Fibroblast of skin of right quadriceps (primary cell): ENCODE data around the gene SLC25A22.

Source experiments
- DNase-seq: peaks from one replicate; pipeline ENCODE4 v3.0.0-alpha.2; 2013

The SLC25A22 gene

DNA sequence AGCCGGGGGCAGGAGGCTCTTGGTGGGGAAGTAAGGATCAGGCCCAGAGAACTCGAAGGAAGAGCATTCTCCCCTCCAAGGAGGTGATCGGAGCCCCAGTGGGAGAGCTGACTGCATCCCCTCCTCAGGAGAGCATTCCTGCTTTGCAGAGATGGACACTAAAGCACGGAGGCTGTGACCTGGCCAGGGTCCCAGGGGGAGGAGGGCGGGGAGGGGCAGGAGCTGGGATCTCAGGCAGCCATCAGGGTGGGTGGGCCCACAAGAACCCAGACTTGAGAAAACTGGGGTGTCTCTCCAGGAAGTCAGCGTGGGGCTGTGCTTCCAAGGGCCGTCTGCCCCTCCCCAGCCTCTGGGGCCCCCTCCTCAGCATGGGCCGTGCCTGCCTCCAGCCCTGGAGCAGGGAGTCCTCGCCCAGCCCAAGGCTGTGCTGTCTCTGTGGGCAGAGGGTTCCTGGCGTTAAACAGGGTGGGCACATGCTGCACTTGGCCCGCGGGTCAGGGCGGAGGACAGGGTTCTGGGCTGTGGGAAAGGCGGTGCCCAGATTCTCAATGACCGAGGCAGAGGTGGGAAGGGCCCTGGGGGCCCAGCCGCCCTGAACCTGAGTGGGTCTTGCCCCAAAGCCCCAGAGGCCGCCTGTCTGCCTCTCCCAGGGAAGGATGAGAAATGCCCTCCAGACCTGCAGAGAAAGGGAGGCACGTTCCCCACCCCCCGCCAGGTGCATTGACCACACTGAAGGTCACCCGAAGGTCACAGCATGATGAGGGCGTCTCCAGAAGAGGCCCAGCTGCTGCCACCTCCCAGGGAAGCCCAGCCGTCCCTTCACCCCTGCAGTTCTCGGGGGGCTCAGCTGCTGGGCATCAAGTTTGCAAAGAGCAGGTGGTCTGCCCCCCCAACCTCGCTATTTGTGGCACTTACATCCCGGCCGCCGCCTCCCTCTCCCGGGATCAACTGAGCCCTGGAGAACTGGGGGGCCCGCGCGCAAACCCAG lies 8.8 kb downstream of the SLC25A22 start:
- DNase-seq: no peak

DNA sequence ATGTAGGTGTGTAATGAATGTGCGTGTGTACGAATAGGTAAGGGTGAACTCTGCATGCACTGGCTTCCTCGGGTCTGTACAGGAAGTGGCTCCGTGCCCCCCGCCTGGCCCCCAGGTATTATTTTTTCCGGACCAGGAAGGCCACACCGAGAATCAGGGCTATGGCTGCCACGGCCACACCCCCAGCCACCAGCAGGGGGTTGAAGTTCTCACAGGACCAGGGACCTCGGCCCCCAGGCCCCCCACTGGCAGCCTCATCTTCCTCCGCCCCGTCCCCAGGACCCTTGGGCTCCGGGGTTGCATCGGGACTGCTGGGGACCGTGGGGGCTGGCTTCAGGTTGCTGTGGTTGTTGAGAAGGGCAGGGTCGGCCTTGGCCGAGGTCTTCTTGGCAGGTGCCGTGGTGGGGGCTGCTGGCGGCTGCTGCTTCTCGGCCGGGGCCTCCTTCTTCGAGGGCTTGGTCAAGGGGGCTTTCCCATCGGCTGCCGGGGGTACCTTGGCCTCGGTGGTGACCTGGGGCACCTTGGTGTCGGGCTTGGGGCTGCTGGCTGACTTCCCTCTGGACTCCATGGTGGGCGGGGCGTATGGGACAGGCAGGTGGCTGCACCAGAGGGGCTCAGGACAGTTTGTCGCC lies 10.0 kb downstream of the SLC25A22 start:
- DNase-seq: no peak

DNA sequence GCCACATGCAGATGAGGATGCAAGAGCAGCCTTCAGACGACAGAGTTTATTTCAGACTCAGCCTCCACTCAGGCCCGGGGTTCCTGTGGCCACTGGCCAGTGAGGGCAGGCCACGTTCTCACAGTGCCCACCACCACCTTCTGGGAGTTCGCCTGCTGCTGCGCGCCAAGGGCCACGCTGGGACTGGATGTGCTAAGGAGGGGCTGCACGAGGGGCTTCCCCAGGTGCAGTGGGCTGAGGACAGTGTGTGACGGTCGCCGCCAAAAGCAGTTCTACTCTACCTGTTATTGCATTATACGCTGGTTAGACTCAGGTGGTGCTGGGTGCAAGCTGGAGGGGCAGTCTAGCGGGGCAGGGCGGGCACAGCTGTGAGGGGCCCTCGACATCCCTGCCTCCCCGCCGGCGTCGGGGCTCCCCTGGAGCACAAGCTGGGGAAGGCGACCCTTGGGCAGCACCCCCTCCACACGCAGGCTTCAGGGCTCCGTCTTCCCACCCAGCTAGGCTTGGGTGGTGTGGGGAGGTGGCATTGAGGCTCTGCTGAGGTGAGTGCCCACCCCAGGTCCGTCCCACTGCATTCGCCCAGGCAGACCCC lies 10.9 kb downstream of the SLC25A22 start:
- DNase-seq: no peak

DNA sequence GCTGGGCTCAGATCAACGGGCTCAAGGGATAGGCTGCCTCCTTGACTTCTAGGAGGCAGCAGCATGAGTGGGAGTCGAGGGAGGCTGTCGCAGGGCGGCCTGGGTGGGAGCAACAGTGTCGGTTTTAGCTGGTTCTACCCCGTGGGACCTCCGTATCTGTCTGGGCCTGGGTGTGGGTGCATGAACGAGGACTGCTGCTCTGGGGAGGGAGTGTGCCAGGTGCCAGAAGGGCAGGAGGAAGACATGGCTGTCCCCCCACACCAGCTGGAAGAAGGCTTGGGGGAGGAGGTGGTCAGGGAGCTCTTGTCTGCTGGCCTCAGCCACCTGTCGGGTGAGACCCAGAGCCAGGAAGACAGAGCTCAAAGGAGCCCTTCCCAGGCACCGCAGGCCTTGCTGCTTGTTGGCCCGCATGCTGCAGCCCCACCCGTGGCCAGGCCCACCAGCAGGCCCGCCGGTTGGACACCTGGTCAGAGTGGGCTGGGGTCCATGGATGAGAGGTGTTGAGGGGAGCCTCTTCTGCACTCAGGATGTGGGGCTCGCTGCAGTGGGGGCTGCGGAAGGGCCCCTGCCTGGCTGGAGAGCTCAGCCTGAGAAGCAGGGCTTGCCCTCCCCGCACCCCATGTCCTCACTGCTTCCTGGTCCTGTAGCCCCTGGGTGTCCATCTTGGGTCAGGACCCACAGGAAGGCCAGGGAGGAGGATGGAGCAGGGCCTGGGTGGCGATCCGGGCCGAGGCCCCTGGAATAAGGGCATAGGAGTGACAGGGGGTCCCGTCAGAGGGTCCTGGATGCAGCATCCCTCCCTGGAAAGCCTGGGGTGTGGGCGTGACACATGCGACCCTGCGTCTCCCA lies 11.6 kb downstream of the SLC25A22 start:
- DNase-seq: no peak

DNA sequence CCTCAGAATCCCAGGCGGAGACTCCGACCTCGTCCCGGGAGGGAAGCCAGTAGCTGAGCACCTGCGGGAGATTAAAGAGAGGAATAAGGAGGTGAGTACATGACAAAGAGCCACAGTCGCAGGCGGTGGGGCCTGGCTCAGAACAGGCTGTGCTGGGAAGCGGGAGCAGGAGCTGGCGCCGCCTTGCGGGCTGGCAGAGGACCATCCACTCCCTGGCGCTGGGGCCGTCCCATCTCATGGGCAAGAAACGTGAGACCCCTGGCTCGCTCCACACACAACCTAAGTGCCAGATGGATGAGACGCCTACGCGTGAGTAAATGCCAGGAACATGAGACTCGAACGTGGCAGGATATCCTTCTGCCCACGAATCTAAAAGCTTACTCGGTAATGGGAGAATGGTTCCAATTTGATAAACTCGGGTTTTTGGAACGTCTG lies 14.5 kb downstream of the SLC25A22 start:
- peak; percentile 90 for DNase-seq

DNA sequence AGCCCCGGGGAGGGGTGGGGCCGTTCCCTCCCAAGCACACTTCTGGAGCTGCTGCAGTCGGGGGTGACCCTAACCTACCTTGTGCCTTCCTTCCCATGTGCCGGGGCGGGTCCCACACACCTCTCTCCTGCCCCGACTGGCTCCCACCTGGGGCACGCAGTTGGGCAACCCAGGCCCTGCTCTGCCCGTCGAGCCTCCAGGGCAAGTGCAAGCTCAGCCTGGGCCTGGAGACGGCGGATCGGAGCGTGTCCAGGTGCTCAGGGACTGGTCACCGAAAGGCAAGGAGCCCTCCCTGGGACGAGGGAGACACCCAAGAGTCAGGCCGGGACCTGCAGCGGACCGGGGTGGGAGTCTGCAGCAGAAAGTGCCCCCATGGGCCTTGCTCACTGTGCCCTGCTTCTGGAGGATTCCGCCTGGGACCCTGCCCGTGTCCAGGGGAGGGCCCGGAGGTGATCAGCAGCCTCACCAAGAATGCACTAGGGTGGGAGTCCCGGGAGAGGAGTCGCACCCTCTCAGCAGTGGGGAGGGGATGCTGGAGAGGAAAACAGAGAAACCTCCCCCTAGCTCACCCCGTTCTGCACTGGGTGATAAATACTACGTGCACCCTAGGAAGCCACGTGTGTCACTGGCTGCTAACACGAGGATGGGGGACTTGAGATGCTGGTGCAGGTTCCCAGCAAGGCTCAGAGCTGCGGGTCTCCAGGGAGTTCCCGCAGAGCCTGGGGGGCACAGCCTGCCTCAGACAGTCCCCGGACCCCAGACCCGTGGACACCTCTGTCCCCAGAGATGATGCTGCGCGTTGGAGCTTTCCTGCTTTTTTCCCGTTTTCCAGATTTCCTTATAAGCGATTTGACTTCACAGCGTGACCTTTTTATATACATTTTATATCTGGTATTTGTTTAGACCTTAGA lies 15.6 kb downstream of the SLC25A22 start:
- no peak for DNase-seq

DNA sequence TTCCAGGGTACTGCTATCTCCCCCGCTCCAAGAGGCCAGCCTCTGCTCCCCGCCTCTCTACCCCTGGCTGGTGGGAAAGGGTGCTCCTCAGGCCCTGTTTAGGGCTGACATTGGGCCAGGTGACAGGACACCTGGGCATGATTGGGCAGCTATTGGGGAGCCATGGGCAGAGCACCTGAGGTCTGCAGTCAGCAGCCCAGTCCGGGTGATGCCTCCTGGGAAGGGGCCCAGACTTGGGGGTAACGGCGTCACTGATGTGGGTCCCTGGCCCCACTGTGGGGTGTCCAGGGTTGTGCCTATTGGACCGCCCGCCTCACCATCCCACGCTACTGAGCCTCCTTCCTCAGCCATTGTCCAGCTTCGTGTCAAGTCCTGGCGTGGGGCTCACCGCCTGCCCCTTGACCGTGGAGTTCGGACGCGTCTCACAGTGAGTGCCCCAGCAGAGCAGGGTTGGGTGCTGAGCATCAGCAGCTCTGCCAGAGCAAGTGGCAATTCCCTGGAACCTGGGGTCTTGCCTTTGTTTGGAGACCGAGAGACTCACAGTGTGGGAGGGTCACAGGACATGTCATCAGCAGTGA lies 18.0 kb downstream of the SLC25A22 start:
- no peak for DNase-seq

DNA sequence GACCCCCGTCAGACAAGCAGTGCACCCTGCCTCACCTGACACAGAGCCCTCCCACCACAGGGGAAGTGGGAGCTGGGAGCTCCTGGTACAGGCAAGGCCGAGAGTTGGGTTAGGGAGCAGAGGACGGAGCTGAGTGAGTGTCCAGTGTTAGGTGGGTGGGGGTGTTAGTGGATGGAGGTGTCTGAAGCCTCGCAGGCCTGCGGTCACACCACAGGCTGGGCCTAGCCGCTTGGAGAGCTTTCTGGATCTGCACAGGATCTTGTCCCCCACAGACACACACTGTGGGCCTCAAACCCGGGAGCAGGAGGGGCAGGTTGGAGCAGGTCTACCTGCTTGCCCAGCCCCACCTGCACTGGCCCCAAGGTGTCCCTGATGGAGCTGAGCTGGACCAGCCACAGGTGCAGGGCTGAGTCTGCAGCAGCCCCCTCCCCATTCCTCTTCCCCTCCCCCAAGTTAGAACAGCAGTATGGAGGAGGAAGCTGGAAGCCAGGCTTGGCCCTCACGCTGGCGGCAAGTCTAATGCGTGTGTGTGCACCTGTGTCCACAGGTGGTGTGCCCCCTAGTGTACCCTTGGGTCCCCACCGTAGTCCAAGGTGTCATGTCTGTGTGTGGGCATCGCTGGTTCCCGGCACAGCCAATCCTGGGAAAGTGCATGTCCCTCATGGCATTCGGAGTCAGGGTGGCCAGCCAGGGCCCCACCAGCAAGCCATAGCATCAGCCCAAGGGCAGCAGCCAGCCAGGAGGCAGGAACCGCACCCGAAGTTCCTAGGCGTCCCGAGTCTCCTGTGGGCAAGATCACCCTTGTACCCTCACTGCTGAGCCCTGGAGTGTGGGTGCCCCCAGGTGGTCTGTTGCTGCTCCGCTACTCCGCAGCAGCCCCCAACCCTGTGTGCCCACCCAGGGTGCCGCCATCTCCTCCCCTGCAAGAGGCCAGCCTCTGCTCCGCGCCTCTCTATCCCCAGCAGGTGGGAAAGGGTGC lies 18.8 kb downstream of the SLC25A22 start:
- DNase-seq: no peak

DNA sequence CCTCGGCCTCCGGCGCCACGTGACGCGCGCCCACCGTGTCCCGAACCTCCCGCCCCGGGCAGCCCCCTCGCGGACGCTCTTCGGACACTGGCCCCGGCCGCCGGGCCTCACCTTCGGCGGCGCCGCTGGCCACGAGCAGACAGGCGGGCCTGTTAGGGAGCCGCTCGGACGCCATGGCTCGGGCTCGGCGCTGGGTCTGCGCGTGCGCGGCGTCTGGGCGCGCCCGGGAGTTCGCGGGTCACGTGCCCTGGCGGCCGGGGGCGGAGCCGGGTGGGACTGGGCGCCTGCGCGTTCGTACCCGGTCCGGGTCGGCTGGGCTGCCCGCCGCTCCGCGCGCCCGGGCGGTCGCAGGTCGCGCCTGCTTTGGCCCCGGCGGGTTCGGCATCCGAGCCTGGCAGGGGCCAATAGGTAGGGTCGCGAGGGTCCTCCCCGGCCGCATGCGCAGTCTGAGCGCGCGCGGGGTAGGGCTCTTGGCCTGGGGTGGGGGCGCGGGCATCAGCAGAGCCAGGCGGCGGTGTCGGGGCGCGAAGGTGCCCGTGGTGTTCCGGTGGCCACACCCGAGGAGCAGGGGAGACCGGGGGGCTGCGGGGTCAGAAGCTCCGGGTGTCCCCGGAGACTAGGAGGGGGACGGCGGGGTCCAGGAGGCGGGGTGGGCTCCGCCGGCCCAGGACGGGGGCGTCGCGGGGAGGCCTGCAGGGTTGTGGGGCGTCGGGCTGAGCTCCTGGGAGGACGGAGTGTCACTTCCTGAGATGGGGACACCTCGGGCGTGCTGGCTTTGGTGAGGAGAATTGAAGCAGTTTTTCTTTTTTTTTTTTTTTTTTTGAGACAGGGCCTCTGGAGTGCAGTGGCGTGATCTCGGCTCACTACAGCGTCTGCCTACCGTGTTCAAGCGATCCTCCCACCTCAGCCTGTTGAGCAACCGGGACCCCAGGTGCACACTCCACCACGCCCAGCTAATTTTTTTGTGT lies 20.5 kb downstream of the SLC25A22 start, which contains the start of gene GATD1:
GATD1 (minus strand) TSS at position 200 of the 968 bp plus-strand sequence; CDS start at position 175, 25 bp downstream.
- DNase-seq: peak; percentile 83

DNA sequence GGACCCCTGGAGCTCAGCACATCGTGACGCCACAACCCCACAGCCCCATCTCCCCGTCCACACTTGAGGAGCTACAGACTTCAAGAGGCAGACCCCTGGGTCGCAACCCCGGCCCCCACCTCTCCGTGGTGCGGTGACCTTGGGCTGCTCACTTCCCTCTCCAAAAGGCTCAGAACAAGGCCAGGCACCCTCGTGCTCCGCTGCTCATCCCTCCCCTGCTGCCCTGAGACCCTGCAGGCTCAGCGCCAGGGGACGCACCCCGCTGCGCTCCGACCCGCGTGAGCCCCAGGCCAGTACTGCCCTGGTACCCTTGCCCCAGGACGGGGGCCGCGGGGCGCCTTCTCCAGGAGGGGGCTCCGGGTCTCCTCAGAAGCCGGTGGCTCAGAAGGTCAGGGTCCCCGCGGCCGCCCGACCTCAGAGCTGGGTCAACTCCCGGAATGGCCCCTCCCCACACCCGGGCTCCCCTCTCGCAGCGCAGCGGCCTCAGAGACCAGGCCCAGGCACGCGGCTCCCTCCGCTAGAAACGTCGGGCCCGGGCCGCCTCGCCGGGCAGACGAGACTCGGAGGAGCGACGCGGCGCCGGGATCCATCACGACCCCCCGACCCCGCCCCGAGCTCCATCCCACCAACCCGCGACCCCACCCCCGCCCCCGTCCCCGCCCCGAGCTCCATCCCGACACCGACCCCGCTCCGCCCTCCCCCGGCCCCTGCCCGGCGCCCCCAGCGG lies 21.4 kb downstream of the SLC25A22 start:
- no peak for DNase-seq

DNA sequence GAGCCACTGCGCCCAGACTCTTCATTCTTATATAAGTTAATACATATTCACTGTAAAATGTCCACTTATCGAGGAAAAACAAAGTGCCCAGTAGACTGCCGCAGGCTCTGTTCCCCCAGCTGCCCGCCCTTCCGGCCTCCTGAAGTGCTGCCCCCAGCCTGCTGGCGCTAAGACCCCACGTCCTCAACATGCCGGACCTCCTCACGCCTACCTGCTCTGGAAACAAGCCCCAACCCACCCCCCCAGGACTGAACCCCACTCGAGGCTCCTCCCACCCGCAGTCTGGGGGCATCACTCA lies 21.9 kb downstream of the SLC25A22 start:
- no peak for DNase-seq

DNA sequence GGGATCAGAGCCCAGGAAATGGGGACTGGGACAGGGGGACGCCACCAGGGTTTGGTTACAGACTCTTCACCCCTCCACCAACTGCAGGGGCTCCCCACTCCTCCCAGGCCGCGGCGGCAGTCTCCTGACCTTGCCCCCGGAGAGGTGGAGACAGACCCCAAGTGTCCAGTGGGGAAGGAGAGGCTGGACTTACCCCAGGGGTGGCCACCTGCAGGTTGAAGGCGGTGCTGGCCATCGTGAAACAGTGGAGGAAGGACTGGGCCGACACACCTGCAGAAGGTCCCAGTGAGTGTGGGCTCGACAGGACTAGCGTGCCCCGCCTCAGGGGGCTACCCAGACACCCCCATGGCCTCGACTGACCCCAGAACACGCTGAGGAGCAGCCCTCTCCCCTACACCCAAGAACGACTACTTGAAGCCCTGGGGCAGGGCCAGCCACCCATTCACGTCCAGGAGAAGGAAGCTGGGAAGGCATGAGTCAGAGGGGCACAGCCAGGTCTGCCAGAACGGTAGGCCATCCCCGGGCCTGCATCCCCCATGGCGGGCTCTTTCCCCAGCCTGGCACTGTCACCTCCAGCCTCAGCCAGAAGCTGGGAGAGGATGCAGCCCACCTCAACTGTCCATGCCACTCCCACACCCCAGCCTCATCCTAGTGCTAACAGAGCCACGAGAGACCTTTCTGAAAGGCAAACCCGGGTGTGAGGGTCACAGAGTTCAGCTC lies 23.0 kb downstream of the SLC25A22 start:
- no peak for DNase-seq

DNA sequence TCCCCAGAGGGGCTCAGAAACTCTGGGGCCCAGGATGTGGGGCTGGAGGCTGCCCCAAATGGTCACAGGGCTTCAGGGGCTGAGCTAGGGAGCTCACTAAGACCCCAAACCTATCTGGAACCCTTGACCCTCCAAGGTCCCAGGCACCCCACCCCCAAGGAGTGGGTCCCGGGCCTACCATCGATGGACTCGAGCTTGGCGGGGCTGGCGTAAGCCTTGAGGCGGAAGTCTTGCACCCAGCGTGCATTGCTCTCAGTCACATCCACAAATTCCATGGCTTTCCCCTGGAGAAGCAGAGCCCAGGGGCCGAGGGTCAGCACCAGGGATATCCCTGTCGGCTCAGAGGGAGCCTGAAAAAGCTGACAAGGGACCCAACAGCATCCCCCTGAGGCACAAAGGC lies 24.3 kb downstream of the SLC25A22 start:
- no peak for DNase-seq

DNA sequence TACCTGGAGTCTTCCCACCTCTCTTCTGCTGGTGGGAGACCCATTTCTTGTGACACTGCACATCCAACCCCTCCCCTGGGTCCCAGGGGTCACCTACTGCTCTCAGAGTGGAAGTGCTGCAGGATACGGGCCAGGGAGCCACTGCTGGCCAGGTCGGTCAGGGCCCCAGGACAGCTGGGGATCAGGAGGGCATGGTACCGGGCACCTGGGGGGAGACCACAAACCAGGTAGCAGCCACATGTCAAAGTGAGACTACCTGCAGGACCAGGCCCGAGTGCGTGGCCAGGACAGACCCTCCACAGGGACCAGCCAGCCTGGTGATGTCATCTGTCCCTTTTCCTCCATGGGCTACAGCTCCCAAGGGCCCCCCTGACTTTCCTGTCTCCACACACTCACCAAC lies 24.7 kb downstream of the SLC25A22 start:
- DNase-seq: no peak

DNA sequence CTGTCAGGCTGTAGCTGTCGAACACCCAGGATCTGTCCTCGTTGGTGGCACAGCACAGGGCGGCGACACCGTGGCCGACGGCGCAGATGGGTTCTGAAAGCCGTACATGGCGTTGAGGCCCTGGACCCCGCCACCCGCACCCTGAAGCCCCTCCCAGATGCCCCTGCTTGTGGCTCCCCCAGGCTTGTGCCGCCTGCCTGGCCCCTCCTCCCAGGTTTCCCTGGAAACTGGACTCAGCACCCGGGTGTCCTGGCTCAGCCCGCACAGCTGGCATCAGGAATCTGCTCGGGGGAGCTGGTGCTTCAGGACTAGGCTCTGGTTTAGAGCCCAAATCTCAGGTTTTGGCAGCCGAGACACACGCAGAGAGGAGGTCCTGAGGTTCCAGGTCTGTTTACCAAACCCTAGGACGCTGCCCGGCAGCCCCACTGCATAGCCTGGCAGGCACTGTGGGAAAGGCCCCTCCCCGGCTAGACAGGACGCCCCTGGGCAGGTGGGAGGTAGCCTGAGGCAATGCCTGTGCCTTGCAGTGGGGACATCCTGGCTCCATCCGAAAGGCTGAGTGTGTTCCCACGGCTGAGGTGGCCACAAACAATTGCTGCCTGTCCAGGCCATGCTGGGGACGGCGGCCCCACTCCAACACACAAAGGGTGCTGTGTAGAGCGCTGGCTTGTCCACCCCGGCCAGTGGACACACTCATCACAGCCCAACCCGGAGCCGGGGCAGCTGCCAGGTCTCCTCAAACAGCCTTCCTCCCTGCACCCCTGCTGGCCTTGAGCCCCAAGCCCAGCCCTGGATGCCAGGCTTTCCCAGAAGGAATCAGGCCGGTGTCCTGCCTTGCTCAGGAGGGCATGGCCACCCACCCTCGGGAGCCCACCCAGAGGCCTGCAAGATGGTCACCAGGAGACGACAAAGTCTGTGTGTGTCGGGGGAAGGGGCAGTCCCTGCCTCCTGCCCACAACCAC lies 25.4 kb downstream of the SLC25A22 start:
- DNase-seq: no peak

DNA sequence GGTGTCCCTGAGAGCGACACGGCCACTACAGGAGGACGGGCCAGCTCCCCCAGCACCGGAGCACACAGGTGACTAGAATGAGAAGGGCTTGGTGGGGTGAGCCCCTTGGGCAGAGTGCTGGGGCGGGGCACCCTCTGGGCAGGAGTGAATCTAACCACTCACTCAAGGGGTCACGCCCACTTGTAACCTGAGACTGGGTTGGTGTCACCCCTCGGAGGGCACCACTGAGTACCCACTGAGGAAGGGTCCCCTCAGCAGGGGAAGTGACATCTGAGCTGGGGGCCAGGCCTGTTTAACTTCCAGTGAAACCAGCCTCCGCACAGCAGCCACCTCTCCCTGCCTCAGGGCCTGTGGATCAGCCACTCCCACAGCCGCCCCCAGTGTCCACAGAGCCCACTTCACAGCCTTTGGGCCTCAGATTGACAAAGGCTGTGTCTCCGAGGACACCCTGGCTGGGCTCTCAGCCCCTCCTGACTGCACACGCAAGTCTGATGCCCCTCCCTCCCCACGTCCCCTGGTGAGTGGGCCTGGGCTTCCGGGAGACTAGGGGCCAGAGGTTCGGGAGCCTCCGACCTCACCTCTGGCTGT lies 26.4 kb downstream of the SLC25A22 start:
- DNase-seq: no peak
